ENCODE measurements around the gene ZNF625.
"Not testable (repeated sequence)": the region's sequence is repeated elsewhere in the genome, so short reads cannot be mapped to it uniquely, and the experiment has no call there.

Gene ZNF625

GRCh38 chr19:12111943-12112637 is 44.4 kb downstream of the ZNF625 start:
- TF ChIP-seq CTCF (IDR thresholded peaks at IDR 0.05), result no peak
- Histone ChIP-seq H3K4me3 (ENCODE audit: low read depth in 1 of 2, low read length in 1 of 2) (no peak overlapping the region), H3K36me3 (peaks cover 18% of the 10 kb centered on the region), H3K27me3 (no peaks in the 10 kb centered on the region), H3K4me1 (ENCODE audit: control insufficient read depth in 1 of 2, insufficient read depth in 1 of 2, low read depth in 1 of 2, low read length in 1 of 2) (no peaks in the 10 kb centered on the region), H3K27ac (no peak overlapping the region), H3K9me3 (peaks cover 22% of the 10 kb centered on the region)

- no peak for TF ChIP-seq CTCF (IDR thresholded peaks at IDR 0.05)
- no peaks in the 10 kb centered on the region for H3K27me3 ChIP-seq
- H3K4me3 ChIP-seq (ENCODE audit: low read depth in 1 of 2, low read length in 1 of 2), result no peak overlapping the region
- no peak overlapping the region for H3K27ac ChIP-seq
- H3K9me3 ChIP-seq, result peaks cover 22% of the 10 kb centered on the region
- peaks cover 18% of the 10 kb centered on the region for H3K36me3 ChIP-seq
- H3K4me1 ChIP-seq (ENCODE audit: control insufficient read depth in 1 of 2, insufficient read depth in 1 of 2, low read depth in 1 of 2, low read length in 1 of 2), result no peaks in the 10 kb centered on the region
Observed at GRCh38 chr19:12111176-12111575, 45.4 kb downstream of the ZNF625 start.

- H3K4me1 ChIP-seq (ENCODE audit: control insufficient read depth in 1 of 2, insufficient read depth in 1 of 2, low read depth in 1 of 2, low read length in 1 of 2); H3K4me3 ChIP-seq (ENCODE audit: low read depth in 1 of 2, low read length in 1 of 2); H3K27ac ChIP-seq; H3K27me3 ChIP-seq; H3K36me3 ChIP-seq: not testable (repeated sequence)
- peaks cover 20% of the 10 kb centered on the region for H3K9me3 ChIP-seq
Observed at GRCh38 chr19:12103909-12104308, 52.6 kb downstream of the ZNF625 start.

- TF ChIP-seq CTCF (IDR thresholded peaks at IDR 0.05), result no peak
- Histone ChIP-seq H3K4me3 (ENCODE audit: low read depth in 1 of 2, low read length in 1 of 2) (no peak overlapping the region), H3K9me3 (peaks cover 12% of the 10 kb centered on the region), H3K4me1 (ENCODE audit: control insufficient read depth in 1 of 2, insufficient read depth in 1 of 2, low read depth in 1 of 2, low read length in 1 of 2) (peaks cover 14 to 40% of the 10 kb centered on the region in 2 experiments), H3K36me3 (no peaks in the 10 kb centered on the region), H3K27ac (peak overlapping the region; percentile 73), H3K27me3 (no peaks in the 10 kb centered on the region)
Observed at GRCh38 chr19:12098040-12098439, 58.5 kb downstream of the ZNF625 start.

- no peak for TF ChIP-seq CTCF (IDR thresholded peaks at IDR 0.05)
- Histone ChIP-seq H3K4me1 (ENCODE audit: control insufficient read depth in 1 of 2, insufficient read depth in 1 of 2, low read depth in 1 of 2, low read length in 1 of 2) (peaks cover 20 to 47% of the 10 kb centered on the region in 2 experiments), H3K9me3 (peaks cover 5% of the 10 kb centered on the region), H3K4me3 (ENCODE audit: low read depth in 1 of 2, low read length in 1 of 2) (no peak overlapping the region), H3K36me3 (no peaks in the 10 kb centered on the region), H3K27me3 (no peaks in the 10 kb centered on the region), H3K27ac (peak overlapping the region; percentile 30)
Observed at GRCh38 chr19:12095111-12095790, 61.3 kb downstream of the ZNF625 start.
